ENCODE data around the gene PRR18. TPM values are rescaled to one million over a fixed set of nuclear protein-coding genes. Genes with fewer than 3 reads are reported as not detected.
A peak's percentile ranks its signal among the peaks of the same experiment; 100 is the strongest.
"Not testable (repeated sequence)": the region's sequence is repeated elsewhere in the genome, so short reads cannot be mapped to it uniquely, and the experiment has no call there.

The PRR18 gene
- total and polyA plus RNA-seq, 2 experiments from 2014 or later: 0.12 to 0.33 TPM

DNA sequence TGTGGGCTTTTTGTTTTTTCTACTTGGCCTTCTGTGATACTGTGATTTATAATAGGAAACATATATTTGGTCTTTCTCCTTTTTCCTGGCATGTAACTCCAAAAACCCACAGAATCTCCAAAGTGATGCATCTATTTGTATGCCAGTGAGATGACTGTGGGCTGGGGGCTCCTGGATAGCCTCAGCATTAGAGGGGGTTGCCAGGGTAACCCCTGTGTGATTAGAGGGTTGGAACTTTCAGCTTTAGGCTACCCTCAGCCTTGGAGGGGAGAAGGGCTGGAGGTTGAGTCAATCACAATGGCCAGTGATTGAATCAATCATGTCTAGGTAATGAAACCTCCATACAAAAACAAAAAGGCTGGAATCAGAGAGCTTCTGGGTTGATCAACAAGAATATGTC lies 44.7 kb upstream of the PRR18 start:
- no peak for DNase-seq (ENCODE audit: low read depth in 1 of 2, low spot score in 1 of 2)
- H3K27ac ChIP-seq: no peak overlapping the region

DNA sequence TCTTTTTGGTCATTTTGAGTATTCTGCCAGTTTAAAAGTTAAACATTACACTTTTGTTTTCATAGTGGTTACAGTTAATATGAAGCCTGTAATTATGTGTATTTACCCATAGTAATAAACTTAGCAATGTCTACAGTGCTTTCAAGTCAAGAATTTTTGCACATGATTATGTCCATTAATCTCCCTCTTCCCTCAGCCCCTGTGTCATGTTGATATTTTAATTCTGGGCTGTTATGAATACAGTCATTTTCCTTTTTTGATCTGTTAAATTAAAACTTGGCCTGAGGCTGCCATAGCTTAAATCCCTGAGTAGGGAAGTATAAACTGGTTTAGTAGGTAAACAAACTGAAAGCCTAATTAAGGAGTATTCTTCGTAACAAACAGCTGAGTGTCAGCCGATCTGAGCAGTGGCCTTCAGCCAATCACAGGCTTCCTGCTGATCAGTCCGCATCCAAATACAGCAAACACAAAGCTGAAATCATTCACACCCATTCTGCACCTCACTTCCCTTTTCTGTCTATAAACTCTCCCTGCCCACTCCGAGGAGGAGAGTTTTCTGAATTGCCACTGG lies 43.6 kb upstream of the PRR18 start:
- Histone ChIP-seq H3K4me3 (no peak overlapping the region), H3K27me3 (peaks cover 6% of the 10 kb centered on the region), H3K27ac (no peak overlapping the region), H3K9me3 (ENCODE audit: low read depth) (no peaks in the 10 kb centered on the region), H3K36me3 (no peaks in the 10 kb centered on the region), H3K4me1 (ENCODE audit: low read depth) (no peaks in the 10 kb centered on the region)
- peak in 1 of 2 donors; percentile 22 for DNase-seq (ENCODE audit: low read depth in 1 of 2, low spot score in 1 of 2)
- TF ChIP-seq, protein P1, sequence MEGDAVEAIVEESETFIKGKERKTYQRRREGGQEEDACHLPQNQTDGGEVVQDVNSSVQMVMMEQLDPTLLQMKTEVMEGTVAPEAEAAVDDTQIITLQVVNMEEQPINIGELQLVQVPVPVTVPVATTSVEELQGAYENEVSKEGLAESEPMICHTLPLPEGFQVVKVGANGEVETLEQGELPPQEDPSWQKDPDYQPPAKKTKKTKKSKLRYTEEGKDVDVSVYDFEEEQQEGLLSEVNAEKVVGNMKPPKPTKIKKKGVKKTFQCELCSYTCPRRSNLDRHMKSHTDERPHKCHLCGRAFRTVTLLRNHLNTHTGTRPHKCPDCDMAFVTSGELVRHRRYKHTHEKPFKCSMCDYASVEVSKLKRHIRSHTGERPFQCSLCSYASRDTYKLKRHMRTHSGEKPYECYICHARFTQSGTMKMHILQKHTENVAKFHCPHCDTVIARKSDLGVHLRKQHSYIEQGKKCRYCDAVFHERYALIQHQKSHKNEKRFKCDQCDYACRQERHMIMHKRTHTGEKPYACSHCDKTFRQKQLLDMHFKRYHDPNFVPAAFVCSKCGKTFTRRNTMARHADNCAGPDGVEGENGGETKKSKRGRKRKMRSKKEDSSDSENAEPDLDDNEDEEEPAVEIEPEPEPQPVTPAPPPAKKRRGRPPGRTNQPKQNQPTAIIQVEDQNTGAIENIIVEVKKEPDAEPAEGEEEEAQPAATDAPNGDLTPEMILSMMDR (IDR thresholded peaks at IDR 0.05; ENCODE audit: low read depth, low read length): no peak

More for the DNA sequence above, 44.7 kb upstream of the PRR18 start:
- no peaks in the 10 kb centered on the region for H3K36me3 ChIP-seq
- peaks cover 6% of the 10 kb centered on the region for H3K27me3 ChIP-seq
- H3K4me1 ChIP-seq (ENCODE audit: low read depth): no peaks in the 10 kb centered on the region
- H3K9me3 ChIP-seq (ENCODE audit: low read depth): no peaks in the 10 kb centered on the region
- H3K4me3 ChIP-seq: no peak overlapping the region
- TF ChIP-seq, protein P1 (IDR thresholded peaks at IDR 0.05; ENCODE audit: low read depth, low read length): no peak

DNA sequence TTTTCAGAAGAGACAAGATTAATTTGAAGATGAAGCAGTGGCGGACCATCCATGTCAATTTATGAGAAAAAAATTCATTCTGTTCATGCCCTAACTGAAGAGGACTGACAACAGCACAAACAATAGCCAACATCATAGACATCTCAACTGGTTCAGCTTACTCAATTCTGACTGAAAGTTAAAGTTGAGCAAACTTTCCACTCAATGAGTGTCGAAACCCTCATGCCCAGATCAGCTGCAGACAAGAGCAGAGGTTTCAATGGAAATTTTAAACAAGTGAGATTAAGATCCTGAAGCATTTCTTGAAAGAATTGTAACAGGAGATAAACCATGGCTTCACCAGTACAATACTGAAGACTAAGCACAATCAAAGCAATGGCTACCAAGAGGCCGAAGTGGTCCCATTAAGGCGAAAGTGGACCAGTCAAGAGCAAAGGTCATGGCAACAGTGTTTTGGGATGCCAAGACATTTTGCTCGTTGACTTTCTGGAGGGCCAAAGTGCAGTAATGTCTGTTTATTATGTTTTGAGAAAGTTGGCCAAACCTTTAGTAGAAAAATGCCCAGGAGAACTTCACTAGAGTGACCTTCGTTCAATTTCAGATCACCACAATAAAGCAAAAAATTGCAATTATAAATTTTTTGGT lies 40.2 kb upstream of the PRR18 start:
- no peak overlapping the region for H3K27ac ChIP-seq
- TF ChIP-seq, protein P1 (IDR thresholded peaks at IDR 0.05; ENCODE audit: low read depth, low read length): no peak
- DNase-seq (ENCODE audit: low read depth in 1 of 2, low spot score in 1 of 2): no peak

DNA sequence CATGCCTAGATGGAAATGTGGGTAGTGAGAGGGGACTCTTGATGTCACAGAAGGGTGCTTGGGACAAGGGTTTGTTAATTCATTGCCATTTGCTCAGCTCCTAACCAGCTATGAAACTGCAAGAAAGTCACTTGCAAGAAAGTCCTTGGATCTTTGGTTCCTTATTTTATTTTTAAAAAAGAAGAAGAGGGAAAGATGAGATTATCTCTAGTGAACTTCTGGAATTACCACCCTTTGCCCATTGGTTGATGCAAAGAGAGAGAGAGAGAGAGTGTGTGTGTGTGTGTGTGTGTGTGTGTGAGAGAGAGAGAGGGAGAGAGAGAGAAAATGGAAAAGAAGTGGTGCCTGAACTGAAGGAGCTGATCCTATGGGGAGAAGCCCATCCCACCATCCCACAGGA lies 38.8 kb upstream of the PRR18 start:
- no peaks in the 10 kb centered on the region for H3K9me3 ChIP-seq (ENCODE audit: low read depth)
- H3K27me3 ChIP-seq: no peaks in the 10 kb centered on the region
- H3K4me3 ChIP-seq: no peak overlapping the region
- H3K36me3 ChIP-seq: no peaks in the 10 kb centered on the region
- TF ChIP-seq, protein P1 (IDR thresholded peaks at IDR 0.05; ENCODE audit: low read depth, low read length): no peak
- DNase-seq (ENCODE audit: low read depth in 1 of 2, low spot score in 1 of 2): no peak
- H3K27ac ChIP-seq: no peak overlapping the region
- H3K4me1 ChIP-seq (ENCODE audit: low read depth): no peaks in the 10 kb centered on the region

More for the DNA sequence above, 40.2 kb upstream of the PRR18 start:
- no peaks in the 10 kb centered on the region for H3K36me3 ChIP-seq
- H3K27me3 ChIP-seq: no peaks in the 10 kb centered on the region
- no peaks in the 10 kb centered on the region for H3K4me1 ChIP-seq (ENCODE audit: low read depth)
- no peak overlapping the region for H3K4me3 ChIP-seq
- no peaks in the 10 kb centered on the region for H3K9me3 ChIP-seq (ENCODE audit: low read depth)

DNA sequence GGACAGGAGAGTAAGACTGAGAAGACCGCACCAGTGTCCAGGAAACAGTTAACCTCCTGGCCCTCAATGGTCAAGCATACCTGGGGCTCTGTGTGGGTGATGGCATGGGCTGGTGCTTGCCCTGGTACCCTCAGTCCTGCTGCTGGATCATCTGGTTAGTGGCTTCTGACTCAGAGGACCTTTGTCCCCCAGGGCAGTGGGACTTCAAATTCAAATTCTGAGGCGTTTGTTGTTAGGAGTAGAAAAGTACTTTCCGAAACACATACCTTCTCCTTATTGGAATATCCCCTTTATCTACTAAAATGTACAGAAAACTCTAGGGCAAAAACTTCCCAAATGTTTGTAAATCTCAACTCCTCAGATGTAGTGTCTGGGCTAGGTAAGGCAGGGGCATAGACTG lies 38.3 kb upstream of the PRR18 start:
- H3K27ac ChIP-seq: no peak overlapping the region
- DNase-seq (ENCODE audit: low read depth in 1 of 2, low spot score in 1 of 2): no peak
- H3K27me3 ChIP-seq: no peaks in the 10 kb centered on the region
- H3K4me1 ChIP-seq (ENCODE audit: low read depth): peaks cover 1% of the 10 kb centered on the region
- no peaks in the 10 kb centered on the region for H3K36me3 ChIP-seq
- no peaks in the 10 kb centered on the region for H3K9me3 ChIP-seq (ENCODE audit: low read depth)
- no peak overlapping the region for H3K4me3 ChIP-seq
- TF ChIP-seq, protein P1 (IDR thresholded peaks at IDR 0.05; ENCODE audit: low read depth, low read length): no peak

DNA sequence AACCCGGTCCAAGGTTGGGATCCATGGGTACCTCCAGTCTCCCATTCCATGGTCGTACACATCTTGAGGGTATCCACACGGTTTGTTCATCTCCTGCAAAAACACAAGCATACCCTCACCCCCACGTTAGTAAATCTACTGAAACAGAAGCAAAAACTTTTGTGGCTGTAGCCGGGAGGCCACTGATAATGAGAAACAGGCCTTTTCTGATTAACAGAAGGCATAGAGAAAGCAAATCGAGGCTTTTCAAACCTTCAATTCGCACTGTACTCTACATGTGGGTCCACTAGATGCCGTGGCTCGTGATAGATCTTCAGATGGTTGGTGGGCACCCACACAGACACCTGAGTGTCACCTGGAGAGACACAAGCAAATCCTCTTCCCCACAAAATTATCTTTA lies 37.5 kb upstream of the PRR18 start:
- H3K36me3 ChIP-seq; H3K4me1 ChIP-seq (ENCODE audit: low read depth); DNase-seq (ENCODE audit: low read depth in 1 of 2, low spot score in 1 of 2); H3K27me3 ChIP-seq; H3K9me3 ChIP-seq (ENCODE audit: low read depth); H3K4me3 ChIP-seq; H3K27ac ChIP-seq: not testable (repeated sequence)

DNA sequence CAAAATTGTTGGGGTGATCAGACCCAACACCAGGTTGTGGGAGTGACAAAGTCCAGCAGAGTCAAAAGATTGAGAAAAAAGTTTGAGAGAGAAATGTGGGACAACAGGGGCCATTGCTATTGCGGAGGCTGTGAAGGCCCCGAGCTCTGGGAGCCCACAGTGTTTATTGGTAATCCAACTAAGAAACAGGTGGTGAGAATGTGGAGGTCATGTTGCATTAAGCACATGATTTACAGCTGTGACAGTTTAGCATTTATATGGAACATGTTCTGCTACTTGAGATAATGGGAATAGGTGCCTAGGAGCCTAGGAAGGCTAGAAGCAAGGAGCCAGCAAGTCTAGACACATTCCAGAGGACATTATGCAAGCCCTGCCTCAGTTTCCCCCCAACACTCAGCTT lies 36.7 kb upstream of the PRR18 start:
- not testable (repeated sequence) for H3K36me3 ChIP-seq; DNase-seq (ENCODE audit: low read depth in 1 of 2, low spot score in 1 of 2); H3K9me3 ChIP-seq (ENCODE audit: low read depth)

More for the DNA sequence above, 36.7 kb upstream of the PRR18 start:
- not testable (repeated sequence) for H3K4me3 ChIP-seq; H3K27me3 ChIP-seq; H3K4me1 ChIP-seq (ENCODE audit: low read depth); H3K27ac ChIP-seq
